Activated CD4-positive, CD25-positive, alpha-beta regulatory T cell treated with anti-CD3 and anti-CD28 coated beads, Interleukin-2, amount 50 U/mL, for 72 hours (primary cell): ENCODE data around the gene FBXO45.
"Not testable (repeated sequence)": the region's sequence is repeated elsewhere in the genome, so short reads cannot be mapped to it uniquely, and the experiment has no call there.

Experiments used
- DNase-seq: peaks from one replicate; pipeline ENCODE4 v3.0.0; 2021

Gene FBXO45

GRCh38 chr3:196568246-196569002 is at the start of gene FBXO45, which contains the start of gene WDR53:
FBXO45 (plus strand) TSS chr3:196568660; CDS start chr3:196568985, 325 bp downstream.
WDR53 (minus strand) TSS chr3:196568554; CDS start chr3:196561475, 7,079 bp downstream.
- DNase-seq, result peak; percentile 93

GRCh38 chr3:196518966-196519717 is 49.3 kb upstream of the FBXO45 start:
- DNase-seq, result peak; percentile 63

DNA sequence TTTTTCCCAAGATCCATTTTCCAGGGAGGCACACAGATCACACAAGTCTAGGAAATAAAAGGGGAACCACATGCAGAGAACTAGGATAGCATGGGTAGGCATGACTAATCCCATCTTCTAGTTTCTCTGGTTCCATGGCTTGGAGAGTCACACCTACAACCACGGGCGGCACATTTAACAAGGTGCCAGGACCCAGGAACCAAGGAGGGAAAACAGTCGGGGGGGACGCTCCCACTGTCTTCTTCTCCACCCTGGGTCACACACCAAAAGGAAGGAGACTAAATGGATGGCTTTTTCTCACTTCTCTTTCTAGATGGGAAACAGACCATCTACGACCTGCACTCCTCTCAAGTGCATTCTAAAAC is 48.8 kb upstream of the FBXO45 start:
- DNase-seq, result no peak

DNA sequence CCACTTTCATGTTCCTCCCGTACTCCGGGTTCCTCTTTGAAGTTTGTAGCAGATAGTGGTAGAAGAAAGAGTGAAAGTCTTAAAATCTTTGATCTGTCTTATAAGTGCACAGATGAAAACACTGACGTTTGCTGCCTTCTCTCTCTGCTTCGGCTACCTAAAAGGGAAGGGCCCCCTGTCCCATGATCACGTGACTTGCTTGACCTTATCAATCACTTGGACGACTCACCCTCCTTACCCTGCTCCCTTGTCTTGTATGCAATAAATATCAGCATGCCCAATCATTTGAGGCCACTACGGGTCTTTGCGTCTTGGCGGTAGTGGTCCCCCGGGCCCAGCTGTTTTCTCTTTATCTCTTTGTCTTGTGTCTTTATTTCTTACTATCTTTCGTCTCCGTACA is 47.2 kb upstream of the FBXO45 start:
- DNase-seq, result not testable (repeated sequence)

- DNase-seq, result no peak
Observed at GRCh38 chr3:196523841-196524240, 44.6 kb upstream of the FBXO45 start.

GRCh38 chr3:196524527-196524926 is 43.9 kb upstream of the FBXO45 start:
- no peak for DNase-seq

- no peak for DNase-seq
Observed at GRCh38 chr3:196525141-196525540, 43.3 kb upstream of the FBXO45 start.

DNA sequence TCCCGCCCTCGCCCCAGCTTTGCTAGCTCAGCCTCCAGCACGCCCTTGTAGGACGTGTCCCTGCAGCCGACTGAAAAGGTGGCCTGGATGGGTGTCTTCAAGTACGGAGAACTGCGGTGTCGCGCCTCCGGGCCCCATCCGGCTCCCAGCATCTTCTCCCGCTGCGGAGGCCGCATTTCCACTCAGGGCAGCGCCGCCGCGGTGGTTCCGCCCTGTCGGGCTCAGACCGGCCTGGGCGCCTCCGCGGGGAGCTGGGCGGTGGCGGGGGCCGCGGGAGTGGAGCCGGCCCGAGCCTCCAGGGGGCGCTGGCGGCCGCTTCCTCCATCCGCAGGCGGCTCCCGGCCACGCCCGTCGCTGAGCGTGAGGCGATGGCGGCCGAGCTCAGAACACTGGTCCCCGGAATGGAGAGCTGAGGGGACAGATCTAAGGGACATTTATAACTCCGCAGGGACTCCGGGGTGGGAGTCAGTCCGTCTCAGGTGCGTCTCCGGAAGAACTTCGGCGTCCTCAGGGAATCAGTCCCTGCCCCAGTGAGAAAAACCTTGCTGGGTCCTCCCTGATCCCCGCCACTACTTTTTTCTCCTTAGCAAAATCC is 39.7 kb upstream of the FBXO45 start:
- peak; percentile 97 for DNase-seq

DNA sequence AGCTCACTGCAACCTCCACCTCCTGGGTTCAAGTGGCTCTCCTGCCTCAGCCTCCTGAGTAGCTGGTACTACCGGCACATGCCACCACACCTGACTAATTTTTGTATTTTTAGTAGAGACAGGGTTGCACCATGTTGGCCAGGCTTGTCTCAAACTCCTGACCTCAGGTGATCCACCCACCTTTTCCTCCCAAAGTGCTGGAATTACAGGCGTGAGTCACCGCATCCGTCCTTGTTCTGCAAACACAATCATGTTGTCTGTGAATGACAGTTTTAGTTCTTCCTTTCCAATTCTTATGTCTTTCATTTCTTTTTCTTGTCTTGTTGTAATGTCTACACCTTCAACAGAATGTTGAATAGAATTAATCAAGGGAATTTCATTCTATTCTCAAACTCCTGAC is 37.0 kb upstream of the FBXO45 start:
- DNase-seq, result no peak

GRCh38 chr3:196533260-196533681 is 35.2 kb upstream of the FBXO45 start:
- DNase-seq, result no peak

GRCh38 chr3:196537319-196537984 is 31.0 kb upstream of the FBXO45 start:
- DNase-seq, result peak; percentile 74

DNA sequence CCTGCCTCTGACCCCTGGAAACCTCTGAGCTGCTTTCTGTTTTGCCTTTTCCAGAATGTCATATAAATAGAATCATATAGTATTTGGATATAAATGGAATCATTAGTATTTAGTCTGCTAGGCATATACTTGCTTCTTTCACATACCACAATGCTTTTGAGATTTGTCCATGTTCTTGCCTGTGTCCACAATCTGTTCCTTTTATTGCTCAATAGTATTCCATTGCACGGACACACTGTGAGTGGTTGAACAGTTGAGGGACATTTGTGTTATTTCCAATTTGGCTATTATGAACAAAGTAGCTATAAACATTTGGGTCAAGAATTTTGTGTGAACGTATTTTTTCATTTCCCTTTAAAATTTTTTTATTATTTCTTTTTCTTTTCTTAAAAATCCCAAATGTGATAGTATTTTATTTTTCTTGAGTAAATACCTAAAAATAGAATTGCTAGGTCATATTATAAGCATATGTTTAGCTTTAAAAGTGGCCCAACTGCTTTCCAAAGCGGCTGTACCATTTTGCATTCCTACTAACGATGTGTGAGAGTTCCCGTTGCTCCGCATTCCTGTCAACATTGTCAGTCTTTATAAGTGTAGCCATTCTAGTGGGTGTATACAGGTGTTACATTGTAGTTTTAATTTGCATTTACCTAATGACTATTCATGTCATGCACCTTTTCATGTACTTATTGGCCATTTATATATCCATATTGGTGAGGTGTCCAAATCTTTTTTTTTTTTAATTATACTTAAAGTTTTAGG is 26.6 kb upstream of the FBXO45 start:
- DNase-seq, result no peak

DNA sequence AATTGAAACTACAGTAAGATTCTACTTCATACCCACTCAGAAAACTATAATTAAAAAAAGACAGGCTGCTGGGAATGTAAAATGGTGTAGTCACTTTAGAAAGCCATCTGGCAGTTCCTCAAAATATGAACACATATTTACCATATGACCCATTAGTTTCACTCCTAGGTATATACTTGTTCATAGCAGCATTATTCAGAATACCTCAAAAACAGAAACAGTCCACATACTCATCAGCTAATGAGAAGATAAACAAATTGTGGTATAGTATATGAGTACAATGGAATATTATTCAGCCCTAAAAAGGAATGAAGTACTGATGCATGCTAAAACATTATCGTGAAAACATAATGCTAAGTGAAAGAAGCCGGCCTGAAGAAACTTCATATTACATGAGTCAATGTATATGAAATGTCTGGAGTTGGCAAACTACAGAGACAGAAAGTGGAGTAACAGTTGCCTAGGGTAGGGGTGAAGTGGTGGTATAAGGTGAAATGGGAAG is 23.9 kb upstream of the FBXO45 start:
- DNase-seq, result no peak

GRCh38 chr3:196546537-196546936 is 21.9 kb upstream of the FBXO45 start:
- no peak for DNase-seq

- no peak for DNase-seq
Observed at GRCh38 chr3:196547067-196547466, 21.4 kb upstream of the FBXO45 start.

DNA sequence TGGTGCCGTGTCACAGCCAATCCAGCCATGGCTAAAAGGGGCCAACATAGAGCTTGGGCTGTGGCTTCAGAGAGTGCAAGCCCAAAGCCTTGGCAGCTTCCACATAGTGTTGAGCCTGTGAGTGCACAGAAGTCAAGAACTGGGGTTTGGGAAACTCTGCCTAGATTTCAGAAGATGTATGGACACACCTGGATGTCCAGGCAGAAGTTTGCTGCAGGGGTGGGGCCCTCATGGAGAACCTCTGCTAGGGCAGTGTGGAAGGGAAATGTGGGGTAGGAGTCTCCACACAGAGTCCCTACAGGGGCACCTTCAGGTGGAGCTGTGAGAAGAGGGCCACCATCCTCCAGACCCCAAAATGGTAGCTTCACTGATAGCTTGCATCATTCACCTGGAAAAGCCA is 19.1 kb upstream of the FBXO45 start:
- not testable (repeated sequence) for DNase-seq

GRCh38 chr3:196550172-196550571 is 18.3 kb upstream of the FBXO45 start:
- DNase-seq, result not testable (repeated sequence)

DNA sequence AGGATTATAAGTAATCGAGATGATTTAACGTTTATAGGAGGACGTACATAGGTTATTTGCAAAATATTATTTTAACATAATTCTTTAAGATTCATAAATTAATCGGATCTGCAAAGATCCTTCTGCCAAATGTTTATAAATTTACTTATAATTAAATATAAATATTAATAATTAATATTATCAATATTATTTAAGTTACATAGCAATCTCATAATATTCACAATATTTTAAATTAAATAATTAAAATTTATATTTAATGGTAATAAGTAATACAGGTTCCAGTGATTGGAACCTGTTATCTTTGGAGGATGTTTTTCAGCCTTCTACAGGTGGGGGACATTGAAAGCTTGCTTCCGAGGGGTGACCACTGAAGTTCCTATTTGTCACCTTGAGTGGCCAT is 16.2 kb upstream of the FBXO45 start:
- no peak for DNase-seq

- DNase-seq, result no peak
Observed at GRCh38 chr3:196553551-196553950, 14.9 kb upstream of the FBXO45 start.

GRCh38 chr3:196554205-196554604 is 14.3 kb upstream of the FBXO45 start:
- no peak for DNase-seq

GRCh38 chr3:196555295-196555694 is 13.2 kb upstream of the FBXO45 start:
- DNase-seq, result no peak

DNA sequence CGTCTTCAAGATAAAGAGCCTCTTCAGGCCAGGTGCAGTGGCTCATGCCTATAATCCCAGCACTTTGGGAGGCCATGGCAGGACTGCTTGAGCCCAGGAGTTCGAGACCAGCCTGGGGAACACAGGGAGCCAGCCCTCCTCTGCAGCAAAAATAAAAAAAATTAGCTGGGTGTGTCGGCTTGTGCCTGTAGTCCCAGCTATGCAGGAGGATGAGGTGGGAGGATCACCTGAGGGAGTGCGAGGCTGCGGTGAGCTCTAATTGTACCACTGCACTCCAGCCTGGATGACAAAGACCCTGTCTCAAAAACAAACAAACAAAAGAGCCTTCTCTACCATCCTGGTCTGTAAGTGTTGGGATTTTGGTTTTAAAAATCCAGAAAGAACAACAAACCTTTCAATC is 11.2 kb upstream of the FBXO45 start:
- no peak for DNase-seq
